Smooth muscle cell (in vitro differentiated cells): ENCODE data around the gene ITIH5. TPM values are rescaled to one million over a fixed set of nuclear protein-coding genes. Genes with fewer than 3 reads are reported as not detected.

Source experiments
- DNase-seq: peaks from one replicate; lab custom pipeline; 2025; ENCODE audit not compliant: unreplicated experiment; lab: John Stamatoyannopoulos, UW
- H2AFZ ChIP-seq: fragments of 200-600 bp; sonication (generic); 2 replicates; pipeline ENCODE4 v1.6.0; 2016; ENCODE audit warnings: antibody characterized with exemption, low read depth, mild to moderate bottlenecking
- H3F3A ChIP-seq: fragments of 200-600 bp; sonication (generic); 2 replicates; pipeline ENCODE4 v1.6.0; 2017; ENCODE audit warnings: antibody characterized with exemption, low read depth
- H3K27ac ChIP-seq: fragments of 200-600 bp; sonication (generic); 2 replicates; pipeline ENCODE4 v1.5.1; 2016; ENCODE audit warnings: low read depth, mild to moderate bottlenecking
- H3K27me3 ChIP-seq: fragments of 200-600 bp; sonication (generic); 2 replicates; pipeline ENCODE4 v1.6.1; 2016; ENCODE audit warnings: low read depth, mild to moderate bottlenecking
- H3K36me3 ChIP-seq: fragments of 200-600 bp; sonication (generic); 2 replicates; pipeline ENCODE4 v1.5.1; 2016; ENCODE audit warnings: low read depth
- H3K4me1 ChIP-seq: fragments of 200-600 bp; sonication (generic); 2 replicates; pipeline ENCODE4 v1.5.1; 2016; ENCODE audit warnings: low read depth
- H3K4me2 ChIP-seq: fragments of 200-600 bp; sonication (generic); 2 replicates; pipeline ENCODE4 v1.6.0; 2016; ENCODE audit warnings: mild to moderate bottlenecking
- H3K4me3 ChIP-seq: fragments of 200-600 bp; sonication (generic); 2 replicates; pipeline ENCODE4 v1.5.1; 2016; ENCODE audit warnings: mild to moderate bottlenecking
- H3K79me2 ChIP-seq: fragments of 200-600 bp; sonication (generic); 2 replicates; pipeline ENCODE4 v1.6.0; 2016; ENCODE audit warnings: low read depth, mild to moderate bottlenecking
- H3K9ac ChIP-seq: fragments of 200-600 bp; sonication (generic); 2 replicates; pipeline ENCODE4 v1.6.0; 2016; ENCODE audit warnings: low read depth
- H3K9me3 ChIP-seq: fragments of 200-600 bp; sonication (generic); replicated peaks from 2 replicates; pipeline ENCODE4 v1.5.1; 2016; ENCODE audit warnings: low read depth
- H4K20me1 ChIP-seq: fragments of 200-600 bp; sonication (generic); 2 replicates; pipeline ENCODE4 v1.6.0; 2016; ENCODE audit warnings: low read depth
- CTCF ChIP-seq: fragments of 200-600 bp; sonication (generic); IDR thresholded peaks from 2 replicates; pipeline ENCODE4 v1.5.1; 2017; ENCODE audit warnings: borderline replicate concordance, mild to moderate bottlenecking, antibody characterized with exemption; ENCODE audit not compliant: insufficient read depth, poor library complexity, severe bottlenecking
- WGBS: methylation state at CpG from one replicate; pipeline ENCODE4 v1.1.7; 2016; ENCODE audit warnings: low lambda C conversion rate; 5-methylcytosine and 5-hydroxymethylcytosine counted together
- polyA plus RNA-seq: library from polyadenylated mRNA; unstranded; fragments of >200 nt; fragmentation: Nextera tagmentation; extraction: Ambion mirVana; gene quantifications from 2 replicates; pipeline ENCODE4 v1.2.1, GENCODE V29; 2016
- total RNA-seq: library from RNA; depleted of rRNA; stranded (reverse); fragments of >200 nt; gene quantifications from 2 replicates; pipeline ENCODE4 v1.2.3, GENCODE V29; 2014

ITIH5 gene
- total and polyA plus RNA-seq, 2 experiments from 2014 or later: 9.1 to 12.6 TPM

GRCh38 chr10:7513455-7513854 lies 153.3 kb downstream of the ITIH5 start:
- H3K36me3 ChIP-seq: no peaks in the 10 kb centered on the region
- no peak overlapping the region for H3K27ac ChIP-seq
- no peaks in the 10 kb centered on the region for H4K20me1 ChIP-seq
- WGBS: 54% methylated on average over 3 of the region's 3 CpGs
- H3K4me3 ChIP-seq: no peak overlapping the region
- no peak overlapping the region for H2AFZ ChIP-seq
- DNase-seq: no peak
- no peaks in the 10 kb centered on the region for H3K79me2 ChIP-seq
- H3K9ac ChIP-seq: no peak overlapping the region
- no peak overlapping the region for H3K4me2 ChIP-seq
- no peak for TF ChIP-seq CTCF
- H3K27me3 ChIP-seq: peaks cover 14% of the 10 kb centered on the region
- H3K4me1 ChIP-seq: no peaks in the 10 kb centered on the region
- H3F3A ChIP-seq: no peaks in the 10 kb centered on the region
- no peaks in the 10 kb centered on the region for H3K9me3 ChIP-seq

GRCh38 chr10:7512487-7512886 lies 154.3 kb downstream of the ITIH5 start:
- Histone ChIP-seq H3K4me1 (no peaks in the 10 kb centered on the region), H4K20me1 (no peaks in the 10 kb centered on the region), H3F3A (no peaks in the 10 kb centered on the region), H3K27ac (no peak overlapping the region), H3K9me3 (no peaks in the 10 kb centered on the region), H3K36me3 (no peaks in the 10 kb centered on the region), H3K79me2 (no peaks in the 10 kb centered on the region), H3K4me3 (no peak overlapping the region), H3K27me3 (peaks cover 14% of the 10 kb centered on the region), H3K4me2 (no peak overlapping the region), H3K9ac (no peak overlapping the region), H2AFZ (no peak overlapping the region)
- 87% methylated on average over 7 of the region's 7 CpGs for WGBS
- DNase-seq: no peak
- TF ChIP-seq CTCF: no peak

GRCh38 chr10:7511612-7512011 lies 155.2 kb downstream of the ITIH5 start:
- no peaks in the 10 kb centered on the region for H4K20me1 ChIP-seq
- H3K9me3 ChIP-seq: no peaks in the 10 kb centered on the region
- no peak for DNase-seq
- H3K27me3 ChIP-seq: peaks cover 14% of the 10 kb centered on the region
- no peak overlapping the region for H3K9ac ChIP-seq
- no peak overlapping the region for H2AFZ ChIP-seq
- H3F3A ChIP-seq: no peaks in the 10 kb centered on the region
- no peak overlapping the region for H3K27ac ChIP-seq
- no peak overlapping the region for H3K4me2 ChIP-seq
- no peaks in the 10 kb centered on the region for H3K4me1 ChIP-seq
- no peak overlapping the region for H3K4me3 ChIP-seq
- H3K36me3 ChIP-seq: no peaks in the 10 kb centered on the region
- H3K79me2 ChIP-seq: no peaks in the 10 kb centered on the region
- WGBS: 82% methylated on average over 6 of the region's 6 CpGs
- no peak for TF ChIP-seq CTCF

Other genes with a start within 250 kb of the ITIH5 start
- gene ITIH2, start 36.4 kb upstream of the ITIH5 start, total RNA-seq: 0.13 TPM in 1 of 2 replicates, not detected in the other
- gene ITIH2, start 36.4 kb upstream of the ITIH5 start, polyA plus RNA-seq: 0.09 TPM in 1 of 2 replicates, not detected in the other
- 14.0 and 27.9 TPM in 2 replicates for gene KIN, start 121.0 kb upstream of the ITIH5 start, total RNA-seq
- 11.5 and 14.3 TPM in 2 replicates for gene KIN, start 121.0 kb upstream of the ITIH5 start, polyA plus RNA-seq
- gene ATP5F1C, start 121.2 kb upstream of the ITIH5 start, total RNA-seq: 352 and 395 TPM in 2 replicates
- 204 and 206 TPM in 2 replicates for gene ATP5F1C, start 121.2 kb upstream of the ITIH5 start, polyA plus RNA-seq
- 3.0 and 3.7 TPM in 2 replicates for gene TAF3, start 151.5 kb upstream of the ITIH5 start, total RNA-seq
- 7.0 and 7.3 TPM in 2 replicates for gene TAF3, start 151.5 kb upstream of the ITIH5 start, polyA plus RNA-seq